SK-N-SH treated with all-trans-retinoic acid at 6 μM for 48 hours (cell line): Measurements from ENCODE around the gene OTOA.

ENCODE experiments used
- ATAC-seq: fragments of 200-7000 bp; cut with Tn5 transposase; 3 replicates; pipeline ENCODE4 v1.9.1; 2020; ENCODE audit warnings: mild to moderate bottlenecking, moderate library complexity
- ARNTL ChIP-seq: fragments of 450-650 bp; formaldehyde crosslinking; IDR thresholded peaks from 2 replicates; pipeline ENCODE4 v1.5.0; 2020; ENCODE audit warnings: low read depth, mild to moderate bottlenecking, moderate library complexity, borderline replicate concordance
- BACH2 ChIP-seq: fragments of 250-450 bp; sonication (Bioruptor Pico); IDR thresholded peaks from 2 replicates; pipeline ENCODE4 v1.9.0; 2021; ENCODE audit warnings: mild to moderate bottlenecking, borderline replicate concordance
- CSDC2 ChIP-seq: fragments of 250-450 bp; sonication (Bioruptor Pico); IDR thresholded peaks from 2 replicates; pipeline ENCODE4 v1.5.0; 2020; ENCODE audit warnings: mild to moderate bottlenecking, moderate library complexity
- ESRRG ChIP-seq: fragments of 250-450 bp; sonication (Bioruptor Pico); IDR thresholded peaks from 2 replicates; pipeline ENCODE4 v1.6.1; 2021; ENCODE audit warnings: mild to moderate bottlenecking
- GLIS3 ChIP-seq: fragments of 250-450 bp; sonication (Bioruptor Pico); IDR thresholded peaks from 2 replicates; pipeline ENCODE4 v1.5.0; 2020; ENCODE audit warnings: mild to moderate bottlenecking, moderate library complexity
- ISL1 ChIP-seq: fragments of 250-450 bp; sonication (Bioruptor Pico); IDR thresholded peaks from 2 replicates; pipeline ENCODE4 v2.1.2; 2022; ENCODE audit warnings: mild to moderate bottlenecking, moderate library complexity
- OSR1 ChIP-seq: fragments of 250-450 bp; sonication (Bioruptor Pico); IDR thresholded peaks from 2 replicates; pipeline ENCODE4 v1.8.0; 2022; ENCODE audit warnings: moderate library complexity, mild to moderate bottlenecking, inconsistent platforms
- PATZ1 ChIP-seq: fragments of 250-450 bp; sonication (Bioruptor Pico); IDR thresholded peaks from 2 replicates; pipeline ENCODE4 v1.8.0; 2020; ENCODE audit warnings: mild to moderate bottlenecking, moderate library complexity, borderline replicate concordance
- PPARA ChIP-seq: fragments of 250-450 bp; sonication (Bioruptor Pico); IDR thresholded peaks from 2 replicates; pipeline ENCODE4 v1.5.0; 2020; ENCODE audit warnings: mild to moderate bottlenecking, borderline replicate concordance
- SNAI2 ChIP-seq: fragments of 250-450 bp; sonication (Bioruptor Pico); IDR thresholded peaks from 2 replicates; pipeline ENCODE4 v1.5.0; 2020; ENCODE audit warnings: mild to moderate bottlenecking, moderate library complexity
- TOX ChIP-seq: fragments of 250-450 bp; sonication (Bioruptor Pico); IDR thresholded peaks from 2 replicates; pipeline ENCODE4 v1.8.0; 2021; ENCODE audit warnings: mild to moderate bottlenecking, moderate library complexity, borderline replicate concordance
- ZC3H10 ChIP-seq: fragments of 250-450 bp; sonication (Bioruptor Pico); IDR thresholded peaks from 2 replicates; pipeline ENCODE4 v1.5.1; 2021; ENCODE audit warnings: mild to moderate bottlenecking, moderate library complexity
- ZFP3 ChIP-seq: fragments of 250-450 bp; sonication (Bioruptor Pico); IDR thresholded peaks from 2 replicates; pipeline ENCODE4 v1.5.0; 2020; ENCODE audit warnings: mild to moderate bottlenecking, moderate library complexity
- ZFP30 ChIP-seq: fragments of 450-650 bp; formaldehyde crosslinking; IDR thresholded peaks from 2 replicates; pipeline ENCODE4 v1.5.0; 2022; ENCODE audit warnings: mild to moderate bottlenecking, moderate library complexity
- ZNF565 ChIP-seq: fragments of 450-650 bp; formaldehyde crosslinking; conservative IDR thresholded peaks from 2 replicates; pipeline ENCODE4 v1.5.0; 2020; ENCODE audit warnings: low read depth, mild to moderate bottlenecking, moderate library complexity
- ZNF8 ChIP-seq: fragments of 450-650 bp; formaldehyde crosslinking; IDR thresholded peaks from 2 replicates; pipeline ENCODE4 v1.5.0; 2020; ENCODE audit warnings: mild to moderate bottlenecking, moderate library complexity
- TF ChIP-seq, protein P1 (sequence below): fragments of 250-450 bp; sonication (Bioruptor Pico); IDR thresholded peaks from 2 replicates; pipeline ENCODE4 v1.5.1; 2021; ENCODE audit warnings: mild to moderate bottlenecking, moderate library complexity
- TF ChIP-seq, protein P2 (sequence below): fragments of 250-450 bp; sonication (Bioruptor Pico); IDR thresholded peaks from 2 replicates; pipeline ENCODE4 v1.5.1; 2020; ENCODE audit warnings: low read depth, mild to moderate bottlenecking, moderate library complexity
- TF ChIP-seq, protein P3 (sequence below): fragments of 250-450 bp; sonication (Bioruptor Pico); IDR thresholded peaks from 2 replicates; pipeline ENCODE4 v1.8.0; 2021; ENCODE audit warnings: low read depth, mild to moderate bottlenecking, moderate library complexity, borderline replicate concordance
- TF ChIP-seq, protein P4 (sequence below): fragments of 250-450 bp; sonication (Bioruptor Pico); IDR thresholded peaks from 2 replicates; pipeline ENCODE4 v1.5.0; 2020; ENCODE audit warnings: mild to moderate bottlenecking, moderate library complexity

Gene OTOA

DNA sequence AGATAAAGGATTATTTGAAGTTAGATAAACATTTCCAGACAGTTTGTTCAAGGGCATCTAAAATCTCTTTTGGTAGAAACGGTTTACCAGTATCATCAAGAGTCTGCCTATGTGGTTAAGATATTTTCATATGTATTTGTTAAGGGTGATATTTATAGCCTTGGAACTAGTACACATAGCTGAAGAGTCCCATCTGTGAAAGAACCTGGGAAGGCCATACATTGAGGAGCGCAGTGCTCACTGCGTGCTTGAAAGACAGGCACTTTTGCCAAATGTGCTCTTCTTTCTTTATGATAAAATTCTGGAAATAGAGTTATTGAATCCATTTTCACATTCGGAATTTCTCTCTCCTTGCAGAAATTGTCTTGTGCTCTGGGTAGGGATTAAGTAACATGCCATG lies 19.1 kb upstream of the OTOA start:
- no peak for ATAC-seq

GRCh38 chr16:21645261-21645721 lies 18.5 kb upstream of the OTOA start:
- ATAC-seq, result no peak
- TF ChIP-seq TOX (no peak), ZNF565 (CRISPR knock-in tag) (no peak), ZFP30 (CRISPR knock-in tag) (no peak), ZC3H10 (no peak), GLIS3 (CRISPR knock-in tag) (no peak), ZNF8 (CRISPR knock-in tag) (no peak), ARNTL (CRISPR knock-in tag) (no peak), ESRRG (CRISPR knock-in tag) (no peak), ZFP3 (CRISPR knock-in tag) (no peak), CSDC2 (CRISPR knock-in tag) (no peak), PATZ1 (no peak), PPARA (CRISPR knock-in tag) (no peak), ISL1 (CRISPR knock-in tag) (no peak), SNAI2 (no peak), OSR1 (CRISPR knock-in tag) (no peak), BACH2 (CRISPR knock-in tag) (no peak)
- TF ChIP-seq, protein P1, sequence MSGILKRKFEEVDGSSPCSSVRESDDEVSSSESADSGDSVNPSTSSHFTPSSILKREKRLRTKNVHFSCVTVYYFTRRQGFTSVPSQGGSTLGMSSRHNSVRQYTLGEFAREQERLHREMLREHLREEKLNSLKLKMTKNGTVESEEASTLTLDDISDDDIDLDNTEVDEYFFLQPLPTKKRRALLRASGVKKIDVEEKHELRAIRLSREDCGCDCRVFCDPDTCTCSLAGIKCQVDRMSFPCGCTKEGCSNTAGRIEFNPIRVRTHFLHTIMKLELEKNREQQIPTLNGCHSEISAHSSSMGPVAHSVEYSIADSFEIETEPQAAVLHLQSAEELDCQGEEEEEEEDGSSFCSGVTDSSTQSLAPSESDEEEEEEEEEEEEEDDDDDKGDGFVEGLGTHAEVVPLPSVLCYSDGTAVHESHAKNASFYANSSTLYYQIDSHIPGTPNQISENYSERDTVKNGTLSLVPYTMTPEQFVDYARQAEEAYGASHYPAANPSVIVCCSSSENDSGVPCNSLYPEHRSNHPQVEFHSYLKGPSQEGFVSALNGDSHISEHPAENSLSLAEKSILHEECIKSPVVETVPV (CRISPR knock-in tag), result no peak
- TF ChIP-seq, protein P2, sequence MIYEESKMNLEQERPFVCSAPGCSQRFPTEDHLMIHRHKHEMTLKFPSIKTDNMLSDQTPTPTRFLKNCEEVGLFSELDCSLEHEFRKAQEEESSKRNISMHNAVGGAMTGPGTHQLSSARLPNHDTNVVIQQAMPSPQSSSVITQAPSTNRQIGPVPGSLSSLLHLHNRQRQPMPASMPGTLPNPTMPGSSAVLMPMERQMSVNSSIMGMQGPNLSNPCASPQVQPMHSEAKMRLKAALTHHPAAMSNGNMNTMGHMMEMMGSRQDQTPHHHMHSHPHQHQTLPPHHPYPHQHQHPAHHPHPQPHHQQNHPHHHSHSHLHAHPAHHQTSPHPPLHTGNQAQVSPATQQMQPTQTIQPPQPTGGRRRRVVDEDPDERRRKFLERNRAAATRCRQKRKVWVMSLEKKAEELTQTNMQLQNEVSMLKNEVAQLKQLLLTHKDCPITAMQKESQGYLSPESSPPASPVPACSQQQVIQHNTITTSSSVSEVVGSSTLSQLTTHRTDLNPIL (CRISPR knock-in tag), result no peak
- TF ChIP-seq, protein P3, sequence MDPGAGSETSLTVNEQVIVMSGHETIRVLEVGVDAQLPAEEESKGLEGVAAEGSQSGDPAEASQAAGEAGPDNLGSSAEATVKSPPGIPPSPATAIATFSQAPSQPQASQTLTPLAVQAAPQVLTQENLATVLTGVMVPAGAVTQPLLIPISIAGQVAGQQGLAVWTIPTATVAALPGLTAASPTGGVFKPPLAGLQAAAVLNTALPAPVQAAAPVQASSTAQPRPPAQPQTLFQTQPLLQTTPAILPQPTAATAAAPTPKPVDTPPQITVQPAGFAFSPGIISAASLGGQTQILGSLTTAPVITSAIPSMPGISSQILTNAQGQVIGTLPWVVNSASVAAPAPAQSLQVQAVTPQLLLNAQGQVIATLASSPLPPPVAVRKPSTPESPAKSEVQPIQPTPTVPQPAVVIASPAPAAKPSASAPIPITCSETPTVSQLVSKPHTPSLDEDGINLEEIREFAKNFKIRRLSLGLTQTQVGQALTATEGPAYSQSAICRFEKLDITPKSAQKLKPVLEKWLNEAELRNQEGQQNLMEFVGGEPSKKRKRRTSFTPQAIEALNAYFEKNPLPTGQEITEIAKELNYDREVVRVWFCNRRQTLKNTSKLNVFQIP (CRISPR knock-in tag), result no peak
- TF ChIP-seq, protein P4, sequence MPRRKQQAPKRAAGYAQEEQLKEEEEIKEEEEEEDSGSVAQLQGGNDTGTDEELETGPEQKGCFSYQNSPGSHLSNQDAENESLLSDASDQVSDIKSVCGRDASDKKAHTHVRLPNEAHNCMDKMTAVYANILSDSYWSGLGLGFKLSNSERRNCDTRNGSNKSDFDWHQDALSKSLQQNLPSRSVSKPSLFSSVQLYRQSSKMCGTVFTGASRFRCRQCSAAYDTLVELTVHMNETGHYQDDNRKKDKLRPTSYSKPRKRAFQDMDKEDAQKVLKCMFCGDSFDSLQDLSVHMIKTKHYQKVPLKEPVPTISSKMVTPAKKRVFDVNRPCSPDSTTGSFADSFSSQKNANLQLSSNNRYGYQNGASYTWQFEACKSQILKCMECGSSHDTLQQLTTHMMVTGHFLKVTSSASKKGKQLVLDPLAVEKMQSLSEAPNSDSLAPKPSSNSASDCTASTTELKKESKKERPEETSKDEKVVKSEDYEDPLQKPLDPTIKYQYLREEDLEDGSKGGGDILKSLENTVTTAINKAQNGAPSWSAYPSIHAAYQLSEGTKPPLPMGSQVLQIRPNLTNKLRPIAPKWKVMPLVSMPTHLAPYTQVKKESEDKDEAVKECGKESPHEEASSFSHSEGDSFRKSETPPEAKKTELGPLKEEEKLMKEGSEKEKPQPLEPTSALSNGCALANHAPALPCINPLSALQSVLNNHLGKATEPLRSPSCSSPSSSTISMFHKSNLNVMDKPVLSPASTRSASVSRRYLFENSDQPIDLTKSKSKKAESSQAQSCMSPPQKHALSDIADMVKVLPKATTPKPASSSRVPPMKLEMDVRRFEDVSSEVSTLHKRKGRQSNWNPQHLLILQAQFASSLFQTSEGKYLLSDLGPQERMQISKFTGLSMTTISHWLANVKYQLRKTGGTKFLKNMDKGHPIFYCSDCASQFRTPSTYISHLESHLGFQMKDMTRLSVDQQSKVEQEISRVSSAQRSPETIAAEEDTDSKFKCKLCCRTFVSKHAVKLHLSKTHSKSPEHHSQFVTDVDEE (CRISPR knock-in tag), result no peak

More for the DNA sequence above, 19.1 kb upstream of the OTOA start:
- TF ChIP-seq, protein P1 (CRISPR knock-in tag), result no peak
- TF ChIP-seq ARNTL (CRISPR knock-in tag), result no peak
- TF ChIP-seq ZFP3 (CRISPR knock-in tag), result no peak
- TF ChIP-seq, protein P3 (CRISPR knock-in tag), result no peak
- TF ChIP-seq, protein P4 (CRISPR knock-in tag), result no peak
- no peak for TF ChIP-seq ZNF8 (CRISPR knock-in tag)
